Brain microvascular endothelial cell (primary cell): Measurements from ENCODE around the gene RPL26.

Source experiments
- DNase-seq: peaks from one replicate; pipeline ENCODE4 v3.0.0-alpha.2; 2020
- H3K27ac ChIP-seq: fragments of 250-450 bp; sonication (Bioruptor Pico); 2 replicates; pipeline ENCODE4 v1.5.1; 2020; ENCODE audit warnings: mild to moderate bottlenecking, moderate library complexity
- H3K27me3 ChIP-seq: fragments of 250-450 bp; sonication (Bioruptor Pico); replicated peaks from 2 replicates; pipeline ENCODE4 v1.5.1; 2020; ENCODE audit warnings: mild to moderate bottlenecking
- H3K36me3 ChIP-seq: fragments of 250-450 bp; sonication (Bioruptor Pico); replicated peaks from 2 replicates; pipeline ENCODE4 v1.5.1; 2020; ENCODE audit warnings: mild to moderate bottlenecking
- H3K4me3 ChIP-seq: 2 replicates; pipeline ENCODE4 v1.5.1; 2011; ENCODE audit warnings: low read depth, mild to moderate bottlenecking, control low read depth, low read length, moderate library complexity
- in situ Hi-C: cut with HindIII; loops from 2 replicates; pipeline ENCODE4 v1.10.0; 2017; ENCODE audit warnings: low sequenced_read_pairs, low pct_ligation_motif_present
- TF ChIP-seq, protein P1 (sequence below): IDR thresholded peaks from 2 replicates; pipeline ENCODE4 v1.5.1; 2011; ENCODE audit warnings: low read depth, mild to moderate bottlenecking, moderate library complexity, low read length, control low read depth, inconsistent platforms; ENCODE audit errors: missing control alignments

RPL26 gene

DNA sequence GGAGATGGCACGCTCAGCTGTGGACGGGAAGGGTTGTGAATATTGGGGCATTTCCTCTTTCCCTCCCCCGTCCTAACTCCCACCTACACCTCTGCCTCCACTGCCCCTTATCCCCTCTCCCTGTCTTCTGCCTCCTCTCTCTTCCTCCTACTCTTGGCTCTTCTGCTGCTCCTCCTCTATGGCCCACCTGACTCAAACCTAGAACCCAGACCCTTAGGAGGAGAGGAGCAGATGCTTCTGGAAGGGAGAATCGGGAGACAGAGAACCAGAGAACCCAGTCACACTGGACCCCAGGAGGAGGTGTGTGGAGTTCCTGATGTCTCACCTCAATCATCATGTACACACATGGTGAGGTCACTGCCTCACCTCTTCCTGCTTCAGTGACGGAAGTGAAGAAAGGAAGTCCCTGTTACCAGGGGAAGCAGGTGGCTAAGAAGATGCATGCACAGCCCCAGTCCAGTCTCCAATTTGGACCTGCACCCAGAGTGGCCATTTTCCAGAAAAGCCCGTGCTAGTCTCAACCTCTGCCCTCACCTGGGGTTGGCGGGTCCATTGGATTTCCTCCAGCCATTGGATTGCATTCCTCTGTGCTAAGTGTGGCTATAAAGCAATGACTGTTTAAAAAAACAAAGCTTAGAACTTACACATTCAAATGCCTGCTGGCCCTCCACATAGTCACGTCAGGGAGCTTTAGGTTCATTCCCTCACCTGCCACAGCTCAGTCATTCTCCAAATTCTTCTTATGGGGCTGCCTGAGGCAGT lies 10.7 kb upstream of the RPL26 start:
- H3K36me3 ChIP-seq, result no peaks in the 10 kb centered on the region
- in situ Hi-C loops, result no loop called here
- no peaks in the 10 kb centered on the region for H3K27me3 ChIP-seq
- TF ChIP-seq, protein P1, sequence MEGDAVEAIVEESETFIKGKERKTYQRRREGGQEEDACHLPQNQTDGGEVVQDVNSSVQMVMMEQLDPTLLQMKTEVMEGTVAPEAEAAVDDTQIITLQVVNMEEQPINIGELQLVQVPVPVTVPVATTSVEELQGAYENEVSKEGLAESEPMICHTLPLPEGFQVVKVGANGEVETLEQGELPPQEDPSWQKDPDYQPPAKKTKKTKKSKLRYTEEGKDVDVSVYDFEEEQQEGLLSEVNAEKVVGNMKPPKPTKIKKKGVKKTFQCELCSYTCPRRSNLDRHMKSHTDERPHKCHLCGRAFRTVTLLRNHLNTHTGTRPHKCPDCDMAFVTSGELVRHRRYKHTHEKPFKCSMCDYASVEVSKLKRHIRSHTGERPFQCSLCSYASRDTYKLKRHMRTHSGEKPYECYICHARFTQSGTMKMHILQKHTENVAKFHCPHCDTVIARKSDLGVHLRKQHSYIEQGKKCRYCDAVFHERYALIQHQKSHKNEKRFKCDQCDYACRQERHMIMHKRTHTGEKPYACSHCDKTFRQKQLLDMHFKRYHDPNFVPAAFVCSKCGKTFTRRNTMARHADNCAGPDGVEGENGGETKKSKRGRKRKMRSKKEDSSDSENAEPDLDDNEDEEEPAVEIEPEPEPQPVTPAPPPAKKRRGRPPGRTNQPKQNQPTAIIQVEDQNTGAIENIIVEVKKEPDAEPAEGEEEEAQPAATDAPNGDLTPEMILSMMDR, result no peak
- DNase-seq, result no peak
- no peak overlapping the region for H3K4me3 ChIP-seq
- H3K27ac ChIP-seq, result no peak overlapping the region

DNA sequence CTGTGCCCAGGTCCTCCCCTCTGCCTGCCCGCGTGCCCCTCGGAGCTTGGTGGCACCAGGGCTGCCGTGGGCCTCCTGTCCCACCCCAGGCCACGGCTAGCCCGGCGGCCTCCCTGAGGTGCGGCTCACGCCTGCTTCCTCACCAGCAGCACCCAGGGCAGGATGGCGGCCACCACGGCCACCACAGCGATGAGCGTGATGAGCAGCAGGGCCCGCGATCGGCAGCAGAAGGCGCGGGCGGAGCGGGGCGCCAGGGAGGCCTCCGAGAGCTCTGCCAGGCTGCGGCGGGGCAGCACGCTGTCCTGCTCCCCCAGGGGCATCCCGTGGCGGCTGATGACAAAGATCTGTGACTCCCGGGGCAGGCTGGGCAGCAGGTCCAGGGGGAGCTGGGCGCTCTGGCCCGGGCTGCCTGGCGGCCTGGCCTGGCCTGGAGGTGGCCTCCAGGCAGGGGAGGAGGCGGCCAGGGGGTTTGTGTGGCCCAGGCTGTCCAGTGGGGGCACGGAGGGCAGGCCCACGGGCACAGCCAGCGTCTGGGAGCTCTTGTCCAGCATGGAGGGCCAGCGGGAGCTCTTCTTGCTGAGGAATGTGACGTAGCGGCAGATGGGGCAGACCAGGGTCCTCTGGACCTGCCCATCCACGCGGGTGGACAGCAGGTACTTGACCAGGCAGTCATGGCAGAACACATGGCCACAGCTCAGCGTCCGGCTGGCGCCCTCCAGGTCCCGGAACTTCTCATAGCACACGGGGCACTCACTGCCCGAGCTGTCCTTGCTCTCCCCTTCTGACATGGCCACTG lies 9.9 kb upstream of the RPL26 start:
- TF ChIP-seq, protein P1, result no peak
- no peak overlapping the region for H3K4me3 ChIP-seq
- no peak overlapping the region for H3K27ac ChIP-seq
- in situ Hi-C loops, result no loop called here
- DNase-seq, result no peak
- H3K27me3 ChIP-seq, result no peaks in the 10 kb centered on the region
- H3K36me3 ChIP-seq, result no peaks in the 10 kb centered on the region

DNA sequence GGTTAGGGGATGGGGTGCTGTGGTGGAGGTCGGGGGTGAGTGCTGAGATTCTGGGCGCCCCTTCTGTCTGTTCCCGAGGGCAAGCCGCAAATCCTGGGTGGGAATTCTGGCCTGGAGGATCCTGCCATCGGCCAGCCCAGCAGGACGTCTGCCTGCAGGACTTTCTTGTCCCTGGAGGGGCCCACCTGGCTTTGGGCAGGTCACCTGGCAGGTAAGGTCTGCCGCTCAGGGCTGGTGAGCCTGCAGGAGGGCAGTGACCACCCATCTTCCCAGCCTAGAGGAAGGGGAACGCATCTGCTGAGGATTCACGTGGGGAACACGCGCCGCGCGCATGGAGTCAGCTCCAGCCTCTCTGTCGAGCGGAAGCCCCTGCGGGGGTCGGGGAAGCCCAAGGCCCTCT lies 9.3 kb upstream of the RPL26 start:
- TF ChIP-seq, protein P1, result no peak
- Histone ChIP-seq H3K27ac (no peak overlapping the region), H3K27me3 (no peaks in the 10 kb centered on the region), H3K36me3 (no peaks in the 10 kb centered on the region), H3K4me3 (no peak overlapping the region)
- in situ Hi-C loops, result no loop called here
- DNase-seq, result no peak

DNA sequence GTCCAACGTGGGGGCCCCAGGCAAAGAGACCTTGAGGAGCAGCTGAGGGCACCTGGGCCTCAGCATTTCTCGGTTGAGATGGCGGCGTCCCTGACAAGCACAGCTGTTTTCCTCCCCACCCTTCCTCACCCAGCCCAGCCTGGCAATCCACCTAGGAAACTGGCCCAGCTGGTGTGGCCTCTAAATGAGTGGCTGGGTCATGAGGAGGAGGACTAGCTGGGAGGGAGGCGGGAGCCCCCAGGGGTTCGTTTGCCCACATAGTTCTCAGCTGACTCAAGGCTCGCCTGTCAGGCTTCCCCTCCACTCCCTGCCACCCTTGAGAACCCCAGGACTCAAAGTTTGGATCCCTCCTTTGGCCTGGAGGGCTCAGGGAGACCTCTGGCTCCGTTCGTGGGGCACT lies 8.7 kb upstream of the RPL26 start:
- no peak overlapping the region for H3K27ac ChIP-seq
- H3K36me3 ChIP-seq, result no peaks in the 10 kb centered on the region
- TF ChIP-seq, protein P1, result no peak
- in situ Hi-C loops, result no loop called here
- no peak for DNase-seq
- H3K27me3 ChIP-seq, result no peaks in the 10 kb centered on the region
- H3K4me3 ChIP-seq, result no peak overlapping the region

DNA sequence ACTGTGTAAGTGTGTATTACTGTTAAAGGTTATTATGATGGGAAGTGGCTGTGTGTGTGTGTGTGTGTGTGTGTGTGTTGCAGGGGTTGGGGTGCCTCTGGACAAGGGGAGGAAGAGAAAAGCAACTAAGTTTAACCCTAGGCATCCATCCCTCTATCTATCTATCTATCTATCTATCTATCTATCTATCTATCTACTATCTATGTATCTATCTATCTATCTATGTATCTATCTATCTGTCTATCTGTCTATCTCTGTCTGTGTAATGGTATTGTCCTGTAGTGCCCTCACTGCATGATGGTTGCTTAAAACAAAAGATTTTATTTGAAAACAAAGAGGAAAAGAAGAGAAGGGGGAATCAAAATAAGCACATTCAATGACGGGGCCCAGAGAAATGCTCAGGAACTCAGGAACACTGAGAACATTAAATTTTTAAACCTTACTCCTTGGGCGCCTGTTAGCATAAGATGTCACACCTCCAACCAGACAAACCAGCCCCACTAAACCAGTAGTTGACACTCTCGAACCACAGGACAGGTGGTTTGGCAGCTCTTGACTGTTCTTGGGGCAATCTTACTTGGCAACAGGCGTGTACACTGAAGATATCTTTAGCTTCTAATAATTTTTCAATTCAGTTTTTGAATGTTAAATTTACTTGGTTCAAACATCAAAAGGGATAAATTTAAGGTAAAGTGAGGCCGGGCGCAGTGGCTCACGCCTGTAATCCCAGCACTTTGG lies 5.1 kb upstream of the RPL26 start:
- in situ Hi-C loops, result no loop called here
- H3K36me3 ChIP-seq, result no peaks in the 10 kb centered on the region
- no peak overlapping the region for H3K27ac ChIP-seq
- no peak for DNase-seq
- H3K4me3 ChIP-seq, result no peak overlapping the region
- TF ChIP-seq, protein P1, result no peak
- H3K27me3 ChIP-seq, result no peaks in the 10 kb centered on the region
